Stimulated activated CD4-positive, alpha-beta T cell treated with anti-CD3 and anti-CD28 coated beads, TNF-alpha, amount 100 ng/mL, for 4 hours (primary cell): ENCODE data around the gene HNRNPA1L2.
"Not testable (repeated sequence)": the region's sequence is repeated elsewhere in the genome, so short reads cannot be mapped to it uniquely, and the experiment has no call there.

Experiments
- DNase-seq, 3 experiments: peaks; one replicate each; pipeline ENCODE4 v3.0.0-alpha.2; 2020; ENCODE audit warnings: low read depth in 3 of 3

Gene HNRNPA1L2

DNA sequence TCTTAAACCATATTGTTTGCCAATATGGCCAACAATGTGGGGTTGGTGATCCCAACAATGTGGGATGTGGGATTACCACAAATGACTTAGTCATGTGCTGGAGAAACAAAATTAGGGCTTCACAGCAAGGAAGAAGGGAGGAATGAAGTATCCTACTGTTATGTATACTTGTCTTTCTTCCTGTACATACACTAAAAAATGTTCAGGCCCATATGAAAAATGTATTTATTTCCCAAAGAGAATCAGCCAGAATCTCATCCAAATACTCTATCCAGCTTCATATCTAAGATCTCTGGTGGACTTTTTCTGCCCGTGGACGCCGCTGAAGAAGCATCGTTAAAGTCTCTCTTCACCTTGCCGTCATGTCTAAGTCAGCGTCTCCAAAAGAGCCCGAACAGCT lies at the start of gene HNRNPA1L2:
Gene HNRNPA1L2 (plus strand): TSS at position 301 of the 400 bp plus-strand sequence. CDS start 62 bp downstream, at position 363.
- DNase-seq = no peak

DNA sequence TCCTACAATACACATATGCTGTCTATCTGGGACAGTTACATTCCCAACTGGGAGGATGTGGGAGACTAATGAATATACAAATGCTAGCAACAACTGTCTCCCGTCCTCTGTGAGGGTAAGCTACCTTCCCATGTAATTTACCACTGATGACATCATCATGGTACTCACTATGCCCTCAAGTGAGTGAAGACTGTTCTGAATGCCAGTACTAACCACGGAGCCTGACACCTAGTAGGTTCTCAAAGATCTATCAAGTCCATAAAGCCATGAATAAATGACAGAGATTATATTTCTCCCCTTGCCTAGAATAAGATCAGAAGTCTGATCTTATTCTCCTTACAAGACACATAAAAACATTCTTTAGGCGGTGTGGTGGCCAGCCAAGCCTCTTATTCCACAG lies 49.1 kb upstream of the HNRNPA1L2 start:
- not testable (repeated sequence) for DNase-seq

DNA sequence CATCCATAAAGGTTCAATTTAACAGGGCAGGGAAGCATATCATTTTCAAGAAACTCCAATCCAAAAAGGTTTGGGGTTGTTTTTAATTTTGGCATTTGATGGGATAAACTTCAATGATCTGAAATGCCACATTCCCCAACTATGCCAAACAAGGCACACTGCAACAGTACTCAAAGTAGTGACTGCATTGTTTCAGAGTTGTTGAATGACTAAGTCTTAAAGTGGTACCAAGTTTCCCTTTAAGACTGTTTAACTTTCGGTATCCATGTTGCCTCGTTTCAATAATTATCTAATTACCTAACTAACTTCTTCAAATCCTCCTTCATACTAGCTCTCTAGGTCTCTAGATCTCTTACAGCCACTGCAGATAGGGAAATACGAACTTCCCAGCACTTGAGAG lies 48.4 kb upstream of the HNRNPA1L2 start:
- not testable (repeated sequence) for DNase-seq

DNA sequence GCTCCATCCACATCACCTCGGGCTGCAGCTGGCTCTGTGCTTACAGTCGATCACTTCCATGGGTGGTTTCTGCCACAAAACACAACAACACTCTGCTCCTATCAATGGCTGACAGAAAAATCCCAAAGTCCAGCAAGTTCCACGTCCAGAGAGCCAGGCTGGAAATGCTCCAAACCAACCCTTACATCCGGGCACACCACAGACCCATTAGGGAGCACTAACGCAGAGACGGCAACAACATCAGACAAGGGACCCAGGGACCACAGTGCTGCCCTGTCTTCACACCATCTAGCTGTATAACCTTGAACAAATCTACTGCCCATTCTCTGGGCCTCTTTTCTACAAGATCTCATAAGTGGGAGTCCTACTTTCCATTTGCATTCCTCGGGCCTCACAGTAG lies 47.9 kb upstream of the HNRNPA1L2 start:
- DNase-seq = not testable (repeated sequence)

DNA sequence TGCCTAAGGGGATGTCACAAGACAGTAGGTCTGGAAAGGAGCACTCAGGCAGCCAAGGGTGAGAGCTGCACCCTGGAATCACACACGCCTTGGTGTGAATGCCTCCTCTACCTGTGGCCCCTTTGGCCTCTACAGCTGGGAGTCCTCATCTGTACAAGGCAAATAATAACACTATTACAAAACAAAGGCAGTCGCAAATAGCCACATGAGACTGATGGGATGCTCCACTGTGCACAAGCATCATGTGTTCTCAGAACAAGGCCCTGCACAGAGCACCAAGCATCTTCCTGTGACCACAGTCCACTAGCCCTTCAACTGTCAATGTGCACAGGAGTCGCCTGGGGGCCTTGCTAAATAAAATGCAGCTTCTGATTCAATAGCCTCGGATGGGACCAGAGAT lies 44.6 kb upstream of the HNRNPA1L2 start:
- no peak for DNase-seq

GRCh38 chr13:52599037-52599847 lies 43.0 kb upstream of the HNRNPA1L2 start:
- no peak for DNase-seq

- DNase-seq = no peak
These were observed 42.2 kb upstream of the HNRNPA1L2 start for GRCh38 chr13:52599848-52600603.

- DNase-seq = no peak
These were observed 41.6 kb upstream of the HNRNPA1L2 start for GRCh38 chr13:52600666-52601065.

- not testable (repeated sequence) for DNase-seq
These were observed 38.9 kb upstream of the HNRNPA1L2 start for GRCh38 chr13:52603316-52603715.

DNA sequence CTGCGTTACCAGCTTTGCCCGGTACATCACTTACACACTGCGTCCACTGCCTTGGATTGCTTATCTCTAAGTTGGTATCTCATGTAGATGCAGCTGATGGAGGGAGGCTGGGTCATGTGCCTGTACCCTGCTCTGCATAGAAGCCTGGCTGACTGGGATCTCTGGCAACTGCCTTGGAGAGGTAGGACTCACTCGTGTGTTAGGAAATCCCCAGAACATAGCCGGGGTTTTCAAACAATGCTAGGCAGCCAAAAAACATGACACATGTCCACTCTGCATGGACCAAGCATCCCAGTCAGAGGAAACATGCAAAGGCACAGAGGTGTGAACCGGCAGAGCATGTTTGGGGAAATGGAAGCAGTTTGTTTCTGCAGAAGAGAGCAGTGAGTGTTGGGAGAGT lies 36.1 kb upstream of the HNRNPA1L2 start:
- DNase-seq = not testable (repeated sequence)

- DNase-seq = not testable (repeated sequence)
These were observed 35.4 kb upstream of the HNRNPA1L2 start for GRCh38 chr13:52606795-52607194.

GRCh38 chr13:52608184-52608583 lies 34.0 kb upstream of the HNRNPA1L2 start:
- not testable (repeated sequence) for DNase-seq

- DNase-seq = not testable (repeated sequence)
These were observed 33.1 kb upstream of the HNRNPA1L2 start for GRCh38 chr13:52609013-52609606.

DNA sequence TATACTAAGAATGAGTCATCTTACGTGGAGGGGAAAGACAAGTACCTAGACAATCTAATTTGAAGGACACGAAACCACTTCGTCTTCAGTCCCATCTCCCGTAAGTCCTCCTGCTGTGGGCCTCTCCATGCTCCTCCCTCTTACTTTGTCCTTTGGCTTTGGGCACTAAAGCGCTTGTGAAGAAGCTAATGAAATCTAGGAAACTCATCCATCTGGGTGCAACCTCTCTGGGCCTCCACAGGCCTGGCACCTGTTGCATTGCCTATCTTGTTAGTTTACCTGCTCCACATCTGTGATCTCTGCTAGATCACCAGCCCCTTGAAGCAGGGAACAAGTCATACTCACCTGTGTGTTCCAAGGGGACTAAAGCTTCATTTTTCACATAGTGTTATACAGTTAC lies 32.1 kb upstream of the HNRNPA1L2 start:
- DNase-seq = not testable (repeated sequence)

DNA sequence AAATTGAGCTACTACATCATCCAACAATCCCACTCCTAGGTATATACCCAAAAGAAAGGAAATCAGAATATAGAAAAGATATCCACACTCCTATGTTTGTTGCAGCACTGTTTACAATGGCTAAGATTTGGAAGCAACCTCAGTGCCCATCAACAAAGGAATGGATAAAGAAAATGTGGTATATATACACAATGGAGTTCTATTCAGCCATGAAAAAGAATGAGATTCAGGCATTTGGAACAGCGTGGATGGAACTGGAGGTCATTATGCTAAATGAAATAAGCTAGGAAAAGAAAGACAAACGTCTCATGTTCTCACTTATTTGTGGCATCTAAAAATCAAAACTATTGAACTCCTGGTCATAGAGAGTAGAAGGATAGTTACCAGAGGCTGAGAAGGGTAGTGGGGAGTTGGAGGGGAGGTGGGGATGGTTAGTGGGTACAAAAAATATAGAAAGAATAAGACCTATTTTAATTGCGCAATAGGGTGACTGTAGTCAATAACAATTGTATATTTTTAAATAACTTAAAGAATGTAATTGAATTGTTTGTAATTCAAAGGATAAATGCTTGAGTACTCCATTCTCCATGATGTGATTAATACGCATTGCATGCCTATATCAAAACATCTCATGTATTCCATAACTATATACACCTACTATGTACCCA lies 27.0 kb upstream of the HNRNPA1L2 start:
- no peak for DNase-seq

GRCh38 chr13:52615812-52616211 lies 26.4 kb upstream of the HNRNPA1L2 start:
- DNase-seq = no peak

GRCh38 chr13:52617070-52618060 lies 24.9 kb upstream of the HNRNPA1L2 start:
- DNase-seq = peak; percentile 64 to 68 (median 65)

- DNase-seq = not testable (repeated sequence)
These were observed 11.0 kb upstream of the HNRNPA1L2 start for GRCh38 chr13:52631083-52631690.

DNA sequence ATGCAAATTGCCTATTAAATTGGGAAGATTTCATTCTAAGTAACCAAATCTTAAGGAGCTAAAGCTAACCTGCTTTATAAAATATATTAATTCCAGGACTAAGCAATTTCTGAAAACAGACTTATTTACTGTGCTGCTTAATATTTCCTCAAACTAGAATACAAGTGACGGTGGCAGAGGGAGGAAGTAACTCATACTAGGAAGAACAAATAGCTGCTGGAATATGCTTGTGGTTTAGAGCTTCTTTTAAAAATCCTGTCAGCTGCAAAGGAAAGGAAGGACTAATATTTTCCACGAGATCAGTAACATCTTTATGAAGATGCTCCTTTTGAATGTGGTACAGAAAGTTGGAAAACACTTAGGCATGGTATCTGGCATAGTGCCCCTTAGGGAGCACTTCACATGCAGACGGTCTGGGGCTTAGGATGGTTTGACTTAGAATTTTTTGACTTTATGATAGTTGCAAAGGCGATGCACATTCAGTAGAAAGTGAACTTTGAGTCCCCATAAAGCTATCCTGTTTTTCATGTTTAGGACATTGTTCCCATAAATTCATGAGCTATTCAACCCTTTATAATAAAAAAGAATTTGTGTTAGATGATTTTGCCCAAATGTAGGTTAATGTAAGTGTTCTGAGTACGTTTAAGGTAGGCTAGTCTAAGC lies 3.4 kb upstream of the HNRNPA1L2 start:
- DNase-seq = no peak

DNA sequence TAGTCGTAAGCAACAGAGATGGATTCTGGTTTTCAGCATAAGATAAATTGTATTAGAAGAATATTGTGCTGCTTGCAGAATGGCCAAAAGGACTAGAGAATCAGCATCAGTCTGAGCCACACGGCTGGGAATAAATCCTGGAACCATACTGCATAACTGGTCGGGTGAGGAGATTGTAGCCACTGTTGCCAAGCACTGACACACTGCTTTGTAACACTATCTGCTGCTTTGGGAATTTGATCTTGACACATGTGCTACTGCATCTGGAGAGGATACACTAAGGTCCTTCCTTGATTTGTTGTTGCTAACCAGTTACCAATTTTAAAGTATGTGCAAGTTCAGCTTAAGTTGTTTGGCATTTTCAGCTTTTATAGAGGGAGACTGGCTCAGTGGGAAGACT lies 1.9 kb downstream of the HNRNPA1L2 start:
- DNase-seq = no peak
